GM19043 (cell line): Measurements from ENCODE around the gene CDIP1.

Experiments used
- ATAC-seq: cut with Tn5 transposase; IDR thresholded peaks from one replicate; pipeline ENCODE4 v1.9.1; 2021; ENCODE audit warnings: low read depth; ENCODE audit not compliant: unreplicated experiment

The CDIP1 gene

DNA sequence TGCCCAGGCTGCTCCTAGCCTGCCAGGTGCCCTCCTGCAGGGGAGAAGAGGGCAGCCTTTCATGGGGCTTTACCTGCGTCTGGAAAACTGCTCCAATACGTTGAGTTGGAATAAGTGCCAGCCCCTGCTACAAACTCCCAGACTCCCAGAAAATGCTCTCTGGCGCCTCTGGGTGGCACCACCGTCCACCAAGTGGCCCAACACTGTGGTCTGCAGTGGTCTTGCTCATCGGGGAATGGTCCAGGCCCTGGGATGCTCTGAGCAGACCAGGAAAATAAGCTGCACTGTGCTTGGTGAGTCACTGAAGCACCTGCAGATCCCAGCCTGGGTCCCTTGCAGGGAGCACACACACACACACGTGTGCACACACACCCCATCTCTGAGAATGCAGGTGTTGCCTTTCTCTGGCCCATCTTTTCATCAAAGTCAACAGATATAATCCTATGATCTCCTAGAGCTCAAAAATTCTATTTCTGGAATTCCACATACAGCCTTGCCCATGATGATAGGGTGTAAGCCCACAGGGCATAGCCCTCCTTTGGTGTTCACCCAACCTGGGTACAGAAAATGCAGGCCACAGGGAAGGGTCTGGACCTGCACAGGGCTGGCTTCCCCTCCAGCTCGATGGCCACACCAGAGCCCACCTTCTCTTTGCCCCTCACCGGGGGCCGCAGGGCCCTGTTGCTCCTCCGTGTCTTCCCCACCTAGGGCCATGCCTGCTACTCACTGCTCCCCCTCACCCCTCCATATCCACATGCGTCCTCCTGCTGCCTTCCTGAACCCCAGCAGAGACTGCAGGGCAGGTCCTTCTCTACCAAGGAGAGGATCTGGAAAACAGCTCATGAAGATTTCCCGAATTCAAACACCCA, 20.5 kb downstream of the CDIP1 start:
- ATAC-seq = no peak

- no peak for ATAC-seq
Observed at GRCh38 chr16:4515611-4516233, 22.9 kb downstream of the CDIP1 start.

DNA sequence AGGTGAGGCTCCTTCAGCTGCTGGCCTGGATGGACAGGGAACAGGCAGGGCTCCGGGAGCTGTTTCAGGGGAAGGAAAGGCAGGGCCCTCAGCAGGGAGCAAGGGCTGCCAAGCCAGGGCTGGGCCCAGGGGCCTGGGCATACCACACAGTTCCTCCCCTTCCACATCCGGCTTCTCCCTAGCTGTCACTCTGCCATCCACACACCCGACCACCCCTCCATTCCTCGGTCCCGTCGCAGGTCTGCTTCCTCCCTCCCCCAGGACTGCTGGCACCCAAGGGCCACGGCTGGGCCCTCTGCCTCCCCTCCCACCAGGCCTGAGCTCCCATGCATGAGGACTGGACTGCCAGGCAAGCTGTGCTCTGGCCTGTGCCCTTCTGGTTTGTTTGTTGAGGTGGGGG, 24.0 kb downstream of the CDIP1 start:
- no peak for ATAC-seq

GRCh38 chr16:4513881-4514280, 24.7 kb downstream of the CDIP1 start:
- ATAC-seq = no peak

DNA sequence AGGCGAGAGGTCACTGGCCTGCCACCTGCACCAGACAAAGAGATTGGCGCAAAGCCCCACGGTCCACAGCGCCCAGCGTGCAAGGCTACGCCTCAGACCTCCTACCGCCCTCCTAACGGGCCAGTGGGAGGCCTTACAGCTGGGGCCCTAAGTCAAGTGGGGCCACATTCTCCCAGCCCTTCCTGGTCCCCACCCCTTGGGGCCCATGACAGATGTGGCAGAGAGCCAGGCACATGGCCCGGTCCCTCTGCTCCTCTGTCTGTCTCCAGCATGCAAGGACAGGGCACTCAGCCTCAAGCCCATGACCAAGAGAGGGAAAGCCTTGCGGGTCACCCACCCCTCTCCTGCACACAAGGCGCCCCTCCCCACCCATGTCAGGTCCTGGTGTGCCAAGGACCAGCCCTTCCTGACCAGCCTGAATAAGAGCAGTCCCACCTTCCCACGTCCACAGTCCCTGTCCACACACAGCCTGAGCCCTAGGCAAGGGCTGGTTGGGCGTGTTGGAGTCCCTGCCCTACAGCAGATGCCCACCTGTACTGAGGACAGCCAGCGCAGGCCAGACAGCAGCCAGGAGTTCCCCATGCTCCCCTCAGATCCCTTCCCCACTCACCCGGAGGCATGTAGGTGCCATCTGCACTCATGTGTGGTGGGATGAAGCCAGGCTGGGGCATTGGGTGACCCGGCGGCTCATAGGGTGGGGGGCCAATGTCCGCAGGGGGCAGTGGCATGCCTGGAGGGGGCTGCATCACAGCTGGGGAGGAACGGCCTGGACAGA, 25.3 kb downstream of the CDIP1 start:
- no peak for ATAC-seq

DNA sequence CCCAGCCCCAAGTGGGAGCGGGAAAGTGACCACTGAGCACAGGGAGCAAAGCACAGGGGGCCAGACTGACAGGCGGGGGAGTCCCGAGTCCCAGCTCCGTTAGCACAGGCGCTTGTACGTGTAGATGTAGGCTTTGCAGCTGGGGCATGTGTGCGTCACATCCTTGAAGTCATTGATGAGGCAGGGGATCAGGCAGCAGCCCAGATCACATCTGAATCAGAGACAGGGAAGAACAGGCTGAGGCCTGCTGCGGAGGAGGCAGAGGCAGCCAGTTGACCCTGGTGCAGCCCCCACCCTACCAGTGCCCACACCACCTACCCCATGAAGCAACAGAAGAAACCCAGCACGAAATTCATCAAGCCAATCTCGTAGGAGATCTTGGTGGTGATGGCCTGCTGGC, 26.1 kb downstream of the CDIP1 start:
- no peak for ATAC-seq

- ATAC-seq = no peak
Observed at GRCh38 chr16:4511441-4512082, 27.0 kb downstream of the CDIP1 start.

- ATAC-seq = no peak
Observed at GRCh38 chr16:4510747-4511426, 27.7 kb downstream of the CDIP1 start.

DNA sequence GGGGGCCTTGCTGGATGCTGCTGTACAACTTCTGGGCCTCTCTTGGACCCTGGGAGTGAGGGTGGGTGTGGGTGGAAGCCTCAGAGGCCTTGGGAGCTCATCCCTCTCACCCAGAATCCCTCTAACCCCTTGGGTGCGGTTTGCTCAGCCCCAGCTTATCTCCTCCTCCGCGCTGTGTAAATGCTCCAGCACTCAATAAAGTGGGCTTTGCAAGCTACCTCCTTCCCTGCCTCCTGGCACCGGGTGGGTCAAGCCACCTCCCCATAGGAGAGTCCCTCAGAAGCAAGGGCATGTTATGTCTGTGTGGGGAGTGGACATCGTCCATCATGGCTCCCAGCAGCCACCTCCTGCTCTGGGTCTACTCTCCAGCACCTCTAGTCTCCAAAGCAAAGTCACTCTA, 28.4 kb downstream of the CDIP1 start:
- ATAC-seq = no peak

GRCh38 chr16:4509420-4509819, 29.2 kb downstream of the CDIP1 start:
- no peak for ATAC-seq

GRCh38 chr16:4508806-4509205, 29.8 kb downstream of the CDIP1 start:
- no peak for ATAC-seq

DNA sequence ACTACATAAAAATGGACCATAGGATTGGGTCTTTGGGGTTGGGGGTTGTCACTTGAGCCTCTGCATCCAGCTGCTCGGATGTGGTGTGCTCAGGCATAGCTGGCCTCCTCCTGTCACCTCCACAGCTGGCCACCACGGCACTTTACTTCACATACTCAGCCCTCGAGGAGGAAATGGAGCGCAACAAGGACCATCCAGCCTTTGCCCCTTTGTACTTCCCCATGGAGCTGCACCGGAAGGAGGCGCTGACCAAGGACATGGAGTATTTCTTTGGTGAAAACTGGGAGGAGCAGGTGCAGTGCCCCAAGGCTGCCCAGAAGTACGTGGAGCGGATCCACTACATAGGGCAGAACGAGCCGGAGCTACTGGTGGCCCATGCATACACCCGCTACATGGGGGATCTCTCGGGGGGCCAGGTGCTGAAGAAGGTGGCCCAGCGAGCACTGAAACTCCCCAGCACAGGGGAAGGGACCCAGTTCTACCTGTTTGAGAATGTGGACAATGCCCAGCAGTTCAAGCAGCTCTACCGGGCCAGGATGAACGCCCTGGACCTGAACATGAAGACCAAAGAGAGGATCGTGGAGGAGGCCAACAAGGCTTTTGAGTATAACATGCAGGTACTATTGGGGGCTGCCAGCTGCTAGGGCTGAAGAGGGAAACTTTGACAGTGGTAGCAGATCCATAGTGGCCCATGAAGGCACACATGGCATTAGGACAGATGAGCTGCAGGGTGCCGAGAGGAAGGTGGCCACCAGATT, 30.8 kb downstream of the CDIP1 start:
- ATAC-seq = no peak

GRCh38 chr16:4506450-4506849, 32.1 kb downstream of the CDIP1 start:
- no peak for ATAC-seq

GRCh38 chr16:4505356-4506147, 33.0 kb downstream of the CDIP1 start:
- peak; percentile 92 for ATAC-seq

DNA sequence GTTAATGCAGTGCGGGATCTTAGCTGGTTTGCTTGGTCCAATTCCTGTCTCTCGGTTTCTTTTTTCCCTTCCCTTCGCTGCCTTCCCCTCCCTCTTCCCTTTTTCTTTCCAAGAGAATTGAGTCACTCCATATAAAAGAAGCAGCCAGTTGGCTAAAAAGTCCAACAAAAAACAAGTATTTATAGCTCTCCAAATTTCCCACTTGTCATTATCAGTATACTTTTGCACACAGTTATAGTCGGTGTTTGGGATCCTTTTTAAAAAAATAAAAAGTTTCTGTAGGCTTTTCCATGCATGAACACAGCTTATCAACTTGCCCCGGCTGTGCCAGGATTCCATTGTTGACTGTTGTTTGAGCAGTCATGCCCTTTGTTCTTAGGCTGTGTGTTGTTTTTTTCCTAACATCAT, 37.5 kb downstream of the CDIP1 start:
- no peak for ATAC-seq

GRCh38 chr16:4500272-4500671, 38.3 kb downstream of the CDIP1 start:
- no peak for ATAC-seq

GRCh38 chr16:4499196-4499555, 39.4 kb downstream of the CDIP1 start:
- ATAC-seq = no peak

DNA sequence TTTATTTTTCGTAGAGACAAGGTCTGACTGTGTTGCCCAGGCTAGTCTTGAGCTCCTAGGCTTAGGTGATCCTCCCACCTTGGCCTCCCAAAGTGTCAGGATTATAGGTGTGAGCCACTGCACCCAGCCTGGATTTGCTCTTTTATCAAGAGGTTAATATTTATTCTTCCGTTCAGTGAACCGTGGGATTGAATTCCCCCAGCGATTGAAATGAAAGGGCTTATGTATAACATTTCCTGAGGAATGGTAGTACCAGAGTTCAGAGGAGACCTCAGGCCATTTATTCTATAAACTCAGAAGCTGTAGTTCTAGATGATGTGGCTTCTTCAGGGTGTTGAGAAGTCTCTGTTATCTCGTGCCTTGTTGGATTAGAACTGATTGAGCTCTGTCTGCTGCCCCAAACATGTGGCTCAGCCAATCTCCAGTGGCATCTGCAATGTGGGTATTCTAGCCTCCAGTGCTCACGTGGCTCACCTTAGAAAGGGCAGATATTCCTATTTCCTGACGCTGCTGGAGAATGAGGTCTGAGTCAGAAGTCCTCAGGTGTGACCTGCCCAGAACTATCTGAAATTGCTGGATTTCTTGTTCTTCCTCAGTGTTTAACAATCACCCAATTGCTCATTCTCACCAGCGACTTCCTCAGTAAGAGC, 39.9 kb downstream of the CDIP1 start:
- ATAC-seq = no peak
